Loucy (cell line): ENCODE data around the gene SEMA3D.

Experiments used
- H2AFZ ChIP-seq: fragments of 200-600 bp; sonication (generic); 2 replicates; pipeline ENCODE4 v1.6.0; 2016; ENCODE audit warnings: antibody characterized with exemption, mild to moderate bottlenecking, low read length, moderate library complexity
- H3F3A ChIP-seq: fragments of 200-600 bp; 2 replicates; pipeline ENCODE4 v1.6.0; 2016; ENCODE audit warnings: antibody characterized with exemption, low read depth, mild to moderate bottlenecking
- H3K27me3 ChIP-seq: fragments of 200-600 bp; sonication (generic); 2 replicates; pipeline ENCODE4 v1.6.1; 2014; ENCODE audit warnings: low read length, mild to moderate bottlenecking; ENCODE audit not compliant: insufficient read depth, poor library complexity, severe bottlenecking
- H3K36me3 ChIP-seq: fragments of 200-600 bp; sonication (generic); 2 replicates; pipeline ENCODE4 v1.6.1; 2016; ENCODE audit warnings: low read length; ENCODE audit not compliant: insufficient read depth
- H3K4me1 ChIP-seq: fragments of 200-600 bp; sonication (generic); 2 replicates; pipeline ENCODE4 v1.5.1; 2014; ENCODE audit warnings: low read length, mild to moderate bottlenecking; ENCODE audit not compliant: insufficient read depth, poor library complexity, severe bottlenecking
- H3K4me2 ChIP-seq: fragments of 200-600 bp; sonication (generic); 2 replicates; pipeline ENCODE4 v1.6.0; 2014; ENCODE audit warnings: antibody characterized with exemption, low read length, low read depth, mild to moderate bottlenecking; ENCODE audit not compliant: poor library complexity, severe bottlenecking
- H3K4me3 ChIP-seq: fragments of 200-600 bp; sonication (generic); 2 replicates; pipeline ENCODE4 v1.5.1; 2014; ENCODE audit warnings: low read length, mild to moderate bottlenecking, mixed read lengths; ENCODE audit not compliant: poor library complexity, severe bottlenecking
- H3K79me2 ChIP-seq: fragments of 200-600 bp; sonication (generic); 2 replicates; pipeline ENCODE4 v1.6.1; 2014; ENCODE audit warnings: low read length; ENCODE audit not compliant: insufficient read depth
- H3K9ac ChIP-seq: fragments of 200-600 bp; sonication (generic); 2 replicates; pipeline ENCODE4 v1.6.0; 2014; ENCODE audit warnings: mild to moderate bottlenecking, low read depth, low read length, moderate library complexity; ENCODE audit not compliant: poor library complexity, severe bottlenecking
- H3K9me2 ChIP-seq: fragments of 200-600 bp; sonication (generic); replicated peaks from 2 replicates; pipeline ENCODE4 v1.6.1; 2016; ENCODE audit warnings: low read depth, low read length, mixed read lengths
- H3K9me3 ChIP-seq: fragments of 200-600 bp; sonication (generic); 2 replicates; pipeline ENCODE4 v1.6.1; 2014; ENCODE audit warnings: mild to moderate bottlenecking, antibody characterized with exemption, low read length, low read depth; ENCODE audit not compliant: insufficient read depth
- H4K20me1 ChIP-seq: fragments of 200-600 bp; sonication (generic); 2 replicates; pipeline ENCODE4 v1.6.0; 2014; ENCODE audit warnings: antibody characterized with exemption, low read length, mild to moderate bottlenecking; ENCODE audit not compliant: insufficient read depth, poor library complexity, severe bottlenecking
- EZH2phosphoT487 ChIP-seq: fragments of 200-600 bp; IDR thresholded peaks from 2 replicates; pipeline ENCODE4 v1.6.1; 2018; ENCODE audit warnings: antibody characterized with exemption, mild to moderate bottlenecking, moderate library complexity, borderline replicate concordance
- TF ChIP-seq, protein P1 (sequence below): fragments of 200-600 bp; sonication (generic); conservative IDR thresholded peaks from 2 replicates; pipeline ENCODE4 v1.5.1; 2014; ENCODE audit warnings: mild to moderate bottlenecking, antibody characterized with exemption, low read length

SEMA3D gene

DNA sequence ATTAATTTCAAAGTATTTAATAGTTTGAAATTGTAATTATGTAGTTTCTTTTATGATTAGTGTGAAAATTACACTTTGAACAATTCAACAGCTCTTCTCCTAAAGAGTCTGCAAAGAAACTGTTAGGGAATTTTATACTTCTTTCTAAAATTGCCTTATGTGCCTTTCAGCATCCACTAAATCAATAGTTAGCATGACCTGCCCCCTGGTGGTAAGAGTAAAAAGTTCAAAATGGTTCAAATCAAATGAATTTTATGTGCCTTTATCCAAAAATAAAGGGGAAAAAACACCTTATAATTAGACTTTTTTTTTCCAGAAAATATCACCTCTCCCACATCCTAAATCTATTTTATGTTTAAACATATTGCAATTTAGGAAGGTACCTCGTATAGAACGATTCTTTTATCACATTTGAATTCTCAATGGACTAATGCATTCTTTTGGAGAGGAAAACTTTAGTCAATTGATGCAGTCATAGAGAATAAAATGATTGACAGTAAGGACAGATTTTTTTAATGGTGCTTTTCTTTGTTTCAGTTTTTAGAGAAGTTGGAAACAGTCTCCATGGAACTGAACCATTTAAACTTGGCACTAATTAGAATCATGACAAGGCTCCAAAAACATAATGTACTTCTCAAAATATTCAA is 163.7 kb downstream of the SEMA3D start:
- TF ChIP-seq EZH2phosphoT487: no peak
- TF ChIP-seq, protein P1, sequence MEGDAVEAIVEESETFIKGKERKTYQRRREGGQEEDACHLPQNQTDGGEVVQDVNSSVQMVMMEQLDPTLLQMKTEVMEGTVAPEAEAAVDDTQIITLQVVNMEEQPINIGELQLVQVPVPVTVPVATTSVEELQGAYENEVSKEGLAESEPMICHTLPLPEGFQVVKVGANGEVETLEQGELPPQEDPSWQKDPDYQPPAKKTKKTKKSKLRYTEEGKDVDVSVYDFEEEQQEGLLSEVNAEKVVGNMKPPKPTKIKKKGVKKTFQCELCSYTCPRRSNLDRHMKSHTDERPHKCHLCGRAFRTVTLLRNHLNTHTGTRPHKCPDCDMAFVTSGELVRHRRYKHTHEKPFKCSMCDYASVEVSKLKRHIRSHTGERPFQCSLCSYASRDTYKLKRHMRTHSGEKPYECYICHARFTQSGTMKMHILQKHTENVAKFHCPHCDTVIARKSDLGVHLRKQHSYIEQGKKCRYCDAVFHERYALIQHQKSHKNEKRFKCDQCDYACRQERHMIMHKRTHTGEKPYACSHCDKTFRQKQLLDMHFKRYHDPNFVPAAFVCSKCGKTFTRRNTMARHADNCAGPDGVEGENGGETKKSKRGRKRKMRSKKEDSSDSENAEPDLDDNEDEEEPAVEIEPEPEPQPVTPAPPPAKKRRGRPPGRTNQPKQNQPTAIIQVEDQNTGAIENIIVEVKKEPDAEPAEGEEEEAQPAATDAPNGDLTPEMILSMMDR: peak; percentile 77
- H3K4me3 ChIP-seq: no peak overlapping the region
- H3K4me2 ChIP-seq: no peak overlapping the region
- no peaks in the 10 kb centered on the region for H3K9me3 ChIP-seq
- no peaks in the 10 kb centered on the region for H3K9me2 ChIP-seq
- no peaks in the 10 kb centered on the region for H3K4me1 ChIP-seq
- no peaks in the 10 kb centered on the region for H3K27me3 ChIP-seq
- no peak overlapping the region for H2AFZ ChIP-seq
- no peaks in the 10 kb centered on the region for H3K36me3 ChIP-seq
- no peaks in the 10 kb centered on the region for H3K79me2 ChIP-seq
- H3F3A ChIP-seq: no peaks in the 10 kb centered on the region
- no peak overlapping the region for H3K9ac ChIP-seq
- H4K20me1 ChIP-seq: no peaks in the 10 kb centered on the region

DNA sequence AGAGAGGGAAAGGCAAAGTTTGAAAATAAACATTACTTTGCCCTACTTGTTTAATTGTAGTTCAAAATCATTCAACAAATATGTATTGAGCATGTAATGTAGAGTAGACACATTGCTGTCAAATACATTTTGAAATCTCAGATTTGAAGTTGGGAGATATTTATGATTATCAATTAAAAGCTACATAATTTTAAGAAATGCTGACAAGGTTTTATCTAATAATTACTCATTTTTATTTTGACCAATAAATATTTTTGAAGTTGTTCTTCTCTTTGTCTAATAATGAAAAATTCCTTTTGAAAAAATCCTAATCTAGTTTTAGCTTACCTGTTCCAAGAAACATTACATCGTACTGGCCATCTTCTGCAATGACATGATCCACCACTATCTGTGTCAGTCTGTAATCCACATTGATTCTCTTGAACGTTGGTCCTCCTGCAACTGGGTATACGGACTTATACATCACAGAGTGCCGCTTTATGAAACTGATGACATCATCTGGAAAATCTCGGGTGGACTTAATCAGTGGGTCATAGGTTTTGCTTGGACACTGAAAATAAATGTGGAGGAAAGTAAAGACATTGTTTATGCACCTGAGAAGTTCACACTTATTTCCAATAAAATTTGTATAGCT is 164.7 kb downstream of the SEMA3D start:
- H3K9me3 ChIP-seq: no peaks in the 10 kb centered on the region
- no peaks in the 10 kb centered on the region for H3K36me3 ChIP-seq
- no peak for TF ChIP-seq EZH2phosphoT487
- TF ChIP-seq, protein P1: no peak
- no peaks in the 10 kb centered on the region for H3K27me3 ChIP-seq
- no peaks in the 10 kb centered on the region for H3K79me2 ChIP-seq
- H3K4me3 ChIP-seq: no peak overlapping the region
- H3K4me1 ChIP-seq: no peaks in the 10 kb centered on the region
- no peaks in the 10 kb centered on the region for H3F3A ChIP-seq
- no peak overlapping the region for H2AFZ ChIP-seq
- no peak overlapping the region for H3K9ac ChIP-seq
- no peak overlapping the region for H3K4me2 ChIP-seq
- no peaks in the 10 kb centered on the region for H4K20me1 ChIP-seq
- H3K9me2 ChIP-seq: no peaks in the 10 kb centered on the region

DNA sequence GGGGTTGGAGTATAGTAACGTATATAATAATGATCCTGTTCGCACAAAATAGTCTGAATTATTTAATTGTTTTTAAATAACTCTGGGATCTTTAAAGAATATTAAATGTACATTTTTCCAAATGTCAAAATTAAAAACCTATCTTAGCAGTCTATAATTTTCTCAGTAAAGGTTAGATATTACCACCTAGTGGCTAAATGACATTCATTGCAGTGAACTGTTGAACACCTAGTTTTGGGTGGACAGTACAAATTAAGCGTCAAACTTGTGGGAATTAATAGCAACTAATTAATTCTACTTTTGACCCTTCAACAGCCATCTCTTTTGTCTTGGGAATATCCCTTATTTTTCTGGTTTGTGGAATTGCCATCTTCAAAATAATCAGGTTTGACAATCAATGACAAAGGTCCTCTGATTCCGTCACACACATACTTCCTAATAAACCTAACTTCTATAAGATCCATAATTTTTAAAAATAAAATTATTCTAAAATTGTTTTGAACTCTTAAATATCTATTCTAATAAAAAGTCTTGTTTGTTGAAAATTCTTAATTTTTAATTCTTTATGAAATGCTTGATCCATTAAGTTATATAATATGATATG is 165.7 kb downstream of the SEMA3D start:
- H3K79me2 ChIP-seq: no peaks in the 10 kb centered on the region
- no peak for TF ChIP-seq EZH2phosphoT487
- TF ChIP-seq, protein P1: peak; percentile 56
- no peaks in the 10 kb centered on the region for H3K9me3 ChIP-seq
- H4K20me1 ChIP-seq: no peaks in the 10 kb centered on the region
- no peak overlapping the region for H3K4me2 ChIP-seq
- H3K9ac ChIP-seq: no peak overlapping the region
- no peaks in the 10 kb centered on the region for H3F3A ChIP-seq
- no peaks in the 10 kb centered on the region for H3K9me2 ChIP-seq
- no peaks in the 10 kb centered on the region for H3K4me1 ChIP-seq
- no peak overlapping the region for H2AFZ ChIP-seq
- no peaks in the 10 kb centered on the region for H3K36me3 ChIP-seq
- no peak overlapping the region for H3K4me3 ChIP-seq
- H3K27me3 ChIP-seq: no peaks in the 10 kb centered on the region
